H9 (cell line): ENCODE data around the gene PPFIBP2. TPM values are rescaled to one million over a fixed set of nuclear protein-coding genes. Genes with fewer than 3 reads are reported as not detected.

ENCODE experiments used
- DNase-seq: peaks from one replicate; pipeline ENCODE4 v3.0.0-alpha.2; 2017
- H2AFZ ChIP-seq: one replicate; pipeline ENCODE4 v1.6.1; 2013; ENCODE audit warnings: mild to moderate bottlenecking, low read length, control low read depth, moderate library complexity
- H2AK5ac ChIP-seq: 2 replicates; pipeline ENCODE4 v1.6.1; 2013; ENCODE audit warnings: low read length, control low read depth, mixed read lengths; ENCODE audit not compliant: insufficient read length
- H2BK120ac ChIP-seq: one replicate; pipeline ENCODE4 v1.6.1; 2013; ENCODE audit warnings: low read depth, mild to moderate bottlenecking, low read length, control low read depth, inconsistent platforms; ENCODE audit not compliant: poor library complexity, severe bottlenecking
- H2BK12ac ChIP-seq: 2 replicates; pipeline ENCODE4 v1.6.1; 2013; ENCODE audit warnings: low read length, control low read depth, mixed read lengths, low read depth; ENCODE audit not compliant: insufficient read length
- H2BK15ac ChIP-seq: 2 replicates; pipeline ENCODE4 v1.6.1; 2013; ENCODE audit warnings: low read depth, low read length, control low read depth
- H2BK20ac ChIP-seq: one replicate; pipeline ENCODE4 v1.6.1; 2013; ENCODE audit warnings: low read depth, mild to moderate bottlenecking, low read length, control low read depth, inconsistent platforms; ENCODE audit not compliant: poor library complexity, severe bottlenecking
- H2BK5ac ChIP-seq: 2 replicates; pipeline ENCODE4 v1.6.1; 2013; ENCODE audit warnings: low read length, control low read depth, mixed read lengths; ENCODE audit not compliant: insufficient read length
- H3K14ac ChIP-seq: 2 replicates; pipeline ENCODE4 v1.6.1; 2013; ENCODE audit warnings: low read length, control low read depth; ENCODE audit not compliant: insufficient read depth
- H3K18ac ChIP-seq: 2 replicates; pipeline ENCODE4 v1.6.1; 2013; ENCODE audit warnings: low read depth, mild to moderate bottlenecking, mixed read lengths, low read length, control low read depth; ENCODE audit not compliant: insufficient read length
- H3K23ac ChIP-seq: 2 replicates; pipeline ENCODE4 v1.6.1; 2013; ENCODE audit warnings: low read length, control low read depth, mixed read lengths, low read depth; ENCODE audit not compliant: insufficient read length
- H3K23me2 ChIP-seq: 2 replicates; pipeline ENCODE4 v1.6.1; 2013; ENCODE audit warnings: low read depth, mild to moderate bottlenecking, mixed read lengths, low read length, control low read depth; ENCODE audit not compliant: insufficient read length, poor library complexity, severe bottlenecking
- H3K27ac ChIP-seq: 2 replicates; pipeline ENCODE4 v1.5.1; 2013; ENCODE audit warnings: low read length, control low read depth, mixed read lengths, low read depth; ENCODE audit not compliant: insufficient read length
- H3K27me3 ChIP-seq: 2 replicates; pipeline ENCODE4 v1.6.1; 2013; ENCODE audit warnings: low read length, control low read depth, inconsistent platforms; ENCODE audit not compliant: insufficient read depth
- H3K4ac ChIP-seq: 2 replicates; pipeline ENCODE4 v1.6.1; 2013; ENCODE audit warnings: low read depth, mild to moderate bottlenecking, control low read depth, inconsistent platforms, low read length, moderate library complexity
- H3K4me1 ChIP-seq: 2 replicates; pipeline ENCODE4 v1.6.1; 2013; ENCODE audit warnings: low read length, control low read depth, inconsistent platforms; ENCODE audit not compliant: insufficient read depth
- H3K4me2 ChIP-seq: 2 replicates; pipeline ENCODE4 v1.6.1; 2013; ENCODE audit warnings: low read length, control low read depth, mixed read lengths; ENCODE audit not compliant: insufficient read length, insufficient read depth
- H3K56ac ChIP-seq: 2 replicates; pipeline ENCODE4 v1.6.1; 2013; ENCODE audit warnings: low read depth, mild to moderate bottlenecking, mixed read lengths, low read length, control low read depth; ENCODE audit not compliant: insufficient read length
- H3K79me1 ChIP-seq: 2 replicates; pipeline ENCODE4 v1.6.1; 2013; ENCODE audit warnings: low read depth, mild to moderate bottlenecking, moderate library complexity, low read length, control low read depth, inconsistent platforms; ENCODE audit not compliant: insufficient read depth, poor library complexity, severe bottlenecking
- H3K79me2 ChIP-seq: 2 replicates; pipeline ENCODE4 v1.6.1; 2013; ENCODE audit warnings: low read length, control low read depth, inconsistent platforms; ENCODE audit not compliant: insufficient read depth
- H3K9ac ChIP-seq: 2 replicates; pipeline ENCODE4 v1.6.1; 2013; ENCODE audit warnings: low read length, control low read depth, mixed read lengths; ENCODE audit not compliant: insufficient read length; ENCODE audit errors: extremely low read depth
- H3K9me3 ChIP-seq: one replicate; pipeline ENCODE4 v1.6.1; 2013; ENCODE audit warnings: low read depth, low read length, inconsistent platforms; ENCODE audit not compliant: control insufficient read depth
- H3T11ph ChIP-seq: one replicate; pipeline ENCODE4 v1.6.1; 2013; ENCODE audit warnings: mild to moderate bottlenecking, low read length, control low read depth, inconsistent platforms
- H4K20me1 ChIP-seq: one replicate; pipeline ENCODE4 v1.6.1; 2013; ENCODE audit not compliant: control insufficient read depth, insufficient read length, insufficient read depth
- H4K5ac ChIP-seq: 2 replicates; pipeline ENCODE4 v1.6.1; 2013; ENCODE audit warnings: low read depth, mild to moderate bottlenecking, mixed read lengths, low read length, control low read depth; ENCODE audit not compliant: insufficient read length
- H4K8ac ChIP-seq: replicated peaks from 2 replicates; pipeline ENCODE4 v1.6.1; 2013; ENCODE audit warnings: low read length, control low read depth, mixed read lengths, low read depth; ENCODE audit not compliant: insufficient read length
- H4K91ac ChIP-seq: 2 replicates; pipeline ENCODE4 v1.6.1; 2013; ENCODE audit warnings: low read depth, mild to moderate bottlenecking, moderate library complexity, mixed read lengths, low read length, control low read depth; ENCODE audit not compliant: insufficient read length
- H3K27ac Mint-ChIP-seq, 3 experiments: 2 replicates in 2 of 3; 3 replicates in 1 of 3; pipeline ENCODE4 v1.8.0; 2020 to 2021; ENCODE audit warnings: mixed read lengths in 3 of 3, mild to moderate bottlenecking in 1 of 3, moderate library complexity in 1 of 3
- H3K27me3 Mint-ChIP-seq: 2 replicates; pipeline ENCODE4 v1.8.0; 2021; ENCODE audit warnings: low read depth, mild to moderate bottlenecking, moderate library complexity, mixed read lengths
- H3K36me3 Mint-ChIP-seq, 3 experiments: 2 replicates in 2 of 3; 3 replicates in 1 of 3; pipeline ENCODE4 v1.8.0; 2020 to 2021; ENCODE audit warnings: low read depth in 3 of 3, mixed read lengths in 3 of 3; ENCODE audit not compliant: insufficient read depth in 1 of 3
- H3K4me1 Mint-ChIP-seq, 2 experiments: 2 replicates each; pipeline ENCODE4 v1.8.0; 2020; ENCODE audit warnings: mixed read lengths in 2 of 2
- H3K4me3 Mint-ChIP-seq, 2 experiments: 2 replicates in 1 of 2; 3 replicates in 1 of 2; pipeline ENCODE4 v1.8.0; 2020 to 2021; ENCODE audit warnings: mild to moderate bottlenecking in 2 of 2, mixed read lengths in 2 of 2, moderate library complexity in 1 of 2
- H3K9me3 Mint-ChIP-seq, 2 experiments: 2 replicates in 1 of 2; 3 replicates in 1 of 2; pipeline ENCODE4 v1.8.0; 2020; ENCODE audit warnings: mild to moderate bottlenecking in 2 of 2, mixed read lengths in 2 of 2, moderate library complexity in 1 of 2
- WGBS: extraction: QIAGEN DNeasy Blood & Tissue Kit; methylation state at CpG from one replicate; pipeline ENCODE4 v1.1.7; 2013; ENCODE audit warnings: missing lambda C conversion rate, low lambda C conversion rate, mixed read lengths; ENCODE audit not compliant: insufficient read length; ENCODE audit errors: extremely low coverage; 5-methylcytosine and 5-hydroxymethylcytosine counted together
- total RNA-seq: library from RNA; stranded (reverse); gene quantifications from 2 replicates; pipeline ENCODE4 v1.2.1, GENCODE V29; 2021
- TF ChIP-seq, protein P1 (sequence below): fragments of 200-600 bp; sonication (generic); conservative IDR thresholded peaks from 3 replicates; pipeline ENCODE4 v1.8.0; 2021; ENCODE audit warnings: antibody characterized with exemption, mild to moderate bottlenecking

The PPFIBP2 gene
- total RNA-seq, 1 experiment from 2014 or later = 8.3 TPM

GRCh38 chr11:7490535-7490934 lies 23.3 kb upstream of the PPFIBP2 start:
- no peaks in the 10 kb centered on the region for H3K23me2 ChIP-seq
- no peak overlapping the region for H2BK120ac ChIP-seq
- no peak overlapping the region for H3K4me2 ChIP-seq
- no peak overlapping the region for H3T11ph ChIP-seq
- H3K9ac ChIP-seq = no peak overlapping the region
- H3K14ac ChIP-seq = no peak overlapping the region
- H2AFZ ChIP-seq = no peak overlapping the region
- H4K20me1 ChIP-seq = no peaks in the 10 kb centered on the region
- peaks cover 3% of the 10 kb centered on the region; the same call in 1 of the 2 replicates for H3K4me1 ChIP-seq
- H4K91ac ChIP-seq = no peak overlapping the region
- H3K18ac ChIP-seq = no peak overlapping the region
- TF ChIP-seq, protein P1, sequence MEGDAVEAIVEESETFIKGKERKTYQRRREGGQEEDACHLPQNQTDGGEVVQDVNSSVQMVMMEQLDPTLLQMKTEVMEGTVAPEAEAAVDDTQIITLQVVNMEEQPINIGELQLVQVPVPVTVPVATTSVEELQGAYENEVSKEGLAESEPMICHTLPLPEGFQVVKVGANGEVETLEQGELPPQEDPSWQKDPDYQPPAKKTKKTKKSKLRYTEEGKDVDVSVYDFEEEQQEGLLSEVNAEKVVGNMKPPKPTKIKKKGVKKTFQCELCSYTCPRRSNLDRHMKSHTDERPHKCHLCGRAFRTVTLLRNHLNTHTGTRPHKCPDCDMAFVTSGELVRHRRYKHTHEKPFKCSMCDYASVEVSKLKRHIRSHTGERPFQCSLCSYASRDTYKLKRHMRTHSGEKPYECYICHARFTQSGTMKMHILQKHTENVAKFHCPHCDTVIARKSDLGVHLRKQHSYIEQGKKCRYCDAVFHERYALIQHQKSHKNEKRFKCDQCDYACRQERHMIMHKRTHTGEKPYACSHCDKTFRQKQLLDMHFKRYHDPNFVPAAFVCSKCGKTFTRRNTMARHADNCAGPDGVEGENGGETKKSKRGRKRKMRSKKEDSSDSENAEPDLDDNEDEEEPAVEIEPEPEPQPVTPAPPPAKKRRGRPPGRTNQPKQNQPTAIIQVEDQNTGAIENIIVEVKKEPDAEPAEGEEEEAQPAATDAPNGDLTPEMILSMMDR = no peak
- H2BK20ac ChIP-seq = no peak overlapping the region
- no peak overlapping the region for H3K4ac ChIP-seq
- Mint-ChIP-seq H3K27me3 (no peaks in the 10 kb centered on the region), H3K4me1 (peaks cover 19 to 24% of the 10 kb centered on the region in 2 experiments), H3K9me3 (no peaks in the 10 kb centered on the region), H3K36me3 (no peaks in the 10 kb centered on the region), H3K4me3 (no peak overlapping the region), H3K27ac (peak overlapping the region in 1 of 3 experiments; percentile 5; a peak in 1 of 7 replicates)
- no peak overlapping the region for H2BK15ac ChIP-seq
- WGBS = 100% methylated on average over 1 of the region's 1 CpG
- no peaks in the 10 kb centered on the region for H3K9me3 ChIP-seq
- no peak overlapping the region for H4K8ac ChIP-seq
- no peak overlapping the region for H3K27ac ChIP-seq
- H2AK5ac ChIP-seq = no peak overlapping the region
- H3K79me2 ChIP-seq = no peaks in the 10 kb centered on the region
- no peak overlapping the region for H2BK5ac ChIP-seq
- no peak overlapping the region for H2BK12ac ChIP-seq
- no peak overlapping the region for H4K5ac ChIP-seq
- H3K27me3 ChIP-seq = no peaks in the 10 kb centered on the region
- H3K79me1 ChIP-seq = no peaks in the 10 kb centered on the region
- no peak overlapping the region for H3K23ac ChIP-seq
- H3K56ac ChIP-seq = no peak overlapping the region
- no peak for DNase-seq
